Measurements from ENCODE around the gene ACSL6. TPM values are rescaled to one million over a fixed set of nuclear protein-coding genes. Genes with fewer than 3 reads are reported as not detected.

Gene ACSL6
- total RNA-seq, 1 donor from 2014 or later = not detected

- H3K4me3 ChIP-seq = peak overlapping the region; percentile 61
- peaks cover 8% of the 10 kb centered on the region for H3K4me1 ChIP-seq
- H3F3A ChIP-seq (ENCODE audit: low read depth) = no peaks in the 10 kb centered on the region
- peaks cover 16% of the 10 kb centered on the region for H3K4me1 Mint-ChIP-seq
- no peaks in the 10 kb centered on the region for H3K36me3 Mint-ChIP-seq
- no peaks in the 10 kb centered on the region for H3K79me2 ChIP-seq (ENCODE audit: low read depth)
- peak overlapping the region; percentile 86 for H3K4me3 Mint-ChIP-seq
- no peak for TF ChIP-seq CTCF (IDR thresholded peaks at IDR 0.05)
- TF ChIP-seq EZH2phosphoT487 (IDR thresholded peaks at IDR 0.05) = peak; percentile 62
- TF ChIP-seq EZH2 (IDR thresholded peaks at IDR 0.05) = peak; percentile 82
- peaks cover 58% of the 10 kb centered on the region for H3K27me3 ChIP-seq
- peak overlapping the region; percentile 14 for H2AFZ ChIP-seq (replicated peaks)
- peaks cover 34% of the 10 kb centered on the region for H4K20me1 ChIP-seq (ENCODE audit: low read depth)
- H3K9me3 Mint-ChIP-seq = no peaks in the 10 kb centered on the region
- peak overlapping the region; percentile 98 for H3K4me2 ChIP-seq
- H3K36me3 ChIP-seq = no peaks in the 10 kb centered on the region
- H3K9me3 ChIP-seq (ENCODE audit: low read depth) = no peaks in the 10 kb centered on the region
- no peak overlapping the region for H3K27ac Mint-ChIP-seq
- no peak overlapping the region for H3K9ac ChIP-seq
- peak; percentile 9 for DNase-seq (ENCODE audit: low spot score)
- no peak overlapping the region for H3K27ac ChIP-seq
- H3K27me3 Mint-ChIP-seq (ENCODE audit: insufficient read depth, low read depth) = peaks cover 32% of the 10 kb centered on the region
Measured at GRCh38 chr5:132010989-132011621, 353 bp downstream of the ACSL6 start.

- H3K9me3 Mint-ChIP-seq = no peaks in the 10 kb centered on the region
- peaks cover 32% of the 10 kb centered on the region for H3K27me3 Mint-ChIP-seq (ENCODE audit: insufficient read depth, low read depth)
- no peak overlapping the region for H3K27ac Mint-ChIP-seq
- no peak for TF ChIP-seq CTCF (IDR thresholded peaks at IDR 0.05)
- TF ChIP-seq EZH2phosphoT487 (IDR thresholded peaks at IDR 0.05) = peak; percentile 24
- peaks cover 16% of the 10 kb centered on the region for H3K4me1 Mint-ChIP-seq
- Histone ChIP-seq H3K9ac (no peak overlapping the region), H3K27me3 (peaks cover 58% of the 10 kb centered on the region), H3K4me2 (peak overlapping the region; percentile 98), H3K4me1 (peaks cover 8% of the 10 kb centered on the region), H3K36me3 (no peaks in the 10 kb centered on the region), H3K27ac (no peak overlapping the region), H3K79me2 (ENCODE audit: low read depth) (no peaks in the 10 kb centered on the region), H2AFZ (replicated peaks) (no peak overlapping the region), H3K4me3 (peak overlapping the region; percentile 61), H3K9me3 (ENCODE audit: low read depth) (no peaks in the 10 kb centered on the region), H4K20me1 (ENCODE audit: low read depth) (peaks cover 34% of the 10 kb centered on the region), H3F3A (ENCODE audit: low read depth) (no peaks in the 10 kb centered on the region)
- peak overlapping the region; percentile 86 for H3K4me3 Mint-ChIP-seq
- no peak for DNase-seq (ENCODE audit: low spot score)
- H3K36me3 Mint-ChIP-seq = no peaks in the 10 kb centered on the region
Measured at GRCh38 chr5:132010645-132010988, 841 bp downstream of the ACSL6 start.

- H3K36me3 ChIP-seq = no peaks in the 10 kb centered on the region
- no peak overlapping the region for H3K4me2 ChIP-seq
- Mint-ChIP-seq H3K9me3 (no peaks in the 10 kb centered on the region), H3K4me1 (peaks cover 18% of the 10 kb centered on the region), H3K4me3 (peak overlapping the region; percentile 86), H3K36me3 (no peaks in the 10 kb centered on the region), H3K27me3 (ENCODE audit: insufficient read depth, low read depth) (peaks cover 32% of the 10 kb centered on the region), H3K27ac (no peak overlapping the region)
- peaks cover 54% of the 10 kb centered on the region for H3K27me3 ChIP-seq
- no peak overlapping the region for H3K4me3 ChIP-seq
- H3K9me3 ChIP-seq (ENCODE audit: low read depth) = no peaks in the 10 kb centered on the region
- H2AFZ ChIP-seq (replicated peaks) = no peak overlapping the region
- H3K27ac ChIP-seq = no peak overlapping the region
- no peaks in the 10 kb centered on the region for H3K79me2 ChIP-seq (ENCODE audit: low read depth)
- no peaks in the 10 kb centered on the region for H3F3A ChIP-seq (ENCODE audit: low read depth)
- peaks cover 8% of the 10 kb centered on the region for H3K4me1 ChIP-seq
- TF ChIP-seq EZH2phosphoT487 (IDR thresholded peaks at IDR 0.05) (no peak), CTCF (IDR thresholded peaks at IDR 0.05) (no peak), EZH2 (IDR thresholded peaks at IDR 0.05) (no peak)
- DNase-seq (ENCODE audit: low spot score) = peak; percentile 45
- peaks cover 34% of the 10 kb centered on the region for H4K20me1 ChIP-seq (ENCODE audit: low read depth)
- no peak overlapping the region for H3K9ac ChIP-seq
Measured at GRCh38 chr5:132009706-132010405, 1.6 kb downstream of the ACSL6 start.

Measured in neural progenitor cell (in vitro differentiated cells).